ENCODE results near the gene NUP37.
A peak's percentile ranks its signal among the peaks of the same experiment; 100 is the strongest.

DNA sequence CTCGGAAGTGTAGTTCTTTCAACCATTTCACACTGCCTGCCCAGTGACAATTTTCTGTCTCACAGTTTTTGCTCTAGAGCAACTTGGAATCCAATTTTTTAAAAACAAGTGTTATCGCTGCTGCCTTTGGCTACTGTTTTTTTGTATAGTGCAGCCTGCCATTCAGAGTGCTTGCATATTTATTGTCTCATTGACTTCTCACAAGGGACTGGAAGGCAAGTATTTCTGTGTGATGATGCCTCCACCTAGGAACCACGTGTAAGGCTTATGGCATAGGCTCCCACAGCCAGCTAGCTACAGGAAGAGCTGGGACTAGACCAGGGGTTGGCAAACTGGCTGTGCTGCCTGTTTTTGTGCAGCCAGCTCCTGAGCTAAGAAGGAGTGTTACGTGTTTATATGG is 972 bp upstream of the NUP37 start:
- no peak for TF ChIP-seq POLR2AphosphoS2 (conservative IDR thresholded peaks at IDR 0.05; ENCODE audit: low read length)
- no peak for TF ChIP-seq POLR2A (IDR thresholded peaks at IDR 0.05; ENCODE audit: low read length)
- 0 out of 2 replicates have a peak, but pooled peaks have one; percentile 37 for TF ChIP-seq MAX (IDR thresholded peaks at IDR 0.05)
- no peak for TF ChIP-seq CBX2 (IDR thresholded peaks at IDR 0.05; ENCODE audit: borderline replicate concordance, low read depth)
- TF ChIP-seq CTCF (IDR thresholded peaks at IDR 0.05): no peak
- no peak for TF ChIP-seq GATA3 (IDR thresholded peaks at IDR 0.05; ENCODE audit: borderline replicate concordance)
- no peak for TF ChIP-seq CHD2 (IDR thresholded peaks at IDR 0.05; ENCODE audit: low read length, partially characterized antibody)
- TF ChIP-seq MYC (IDR thresholded peaks at IDR 0.05; ENCODE audit: borderline replicate concordance, low read length): no peak
- no peak for TF ChIP-seq RFX5 (IDR thresholded peaks at IDR 0.05)
- TF ChIP-seq SMC3 (IDR thresholded peaks at IDR 0.05): no peak
